Measurements from ENCODE around the gene RPP14. TPM values are rescaled to one million over a fixed set of nuclear protein-coding genes. Genes with fewer than 3 reads are reported as not detected.

The RPP14 gene
- total and polyA plus RNA-seq, 10 of the 15 experiments (the other 5 are each of a cell fraction or from before 2014, with no cell fraction given): 9.1 to 21.2 (median 12.7) TPM

- Histone ChIP-seq H3K4me2 (ENCODE audit: control insufficient read depth, insufficient read depth) (no peak overlapping the region), H3K9ac (ENCODE audit: control insufficient read depth, insufficient read depth, low read length) (no peak overlapping the region), H4K20me1 (ENCODE audit: control insufficient read depth, insufficient read depth) (no peaks in the 10 kb centered on the region), H3K4me1 (ENCODE audit: control insufficient read depth, insufficient read depth, low read length) (no peaks in the 10 kb centered on the region), H3K27me3 (replicated peaks in 1 of 2; ENCODE audit: control insufficient read depth in 2 of 2, insufficient read depth in 2 of 2, low read length in 1 of 2) (no peaks in the 10 kb centered on the region), H3K4me3 (no peak overlapping the region), H3K36me3 (ENCODE audit: control insufficient read depth in 2 of 2, insufficient read depth in 2 of 2, low read length in 1 of 2) (peaks cover 0 to 6% of the 10 kb centered on the region in 2 experiments; a peak in 2 of 4 replicates), H3K9me3 (replicated peaks; ENCODE audit: control insufficient read depth, insufficient read depth, low read length) (no peaks in the 10 kb centered on the region), H2AFZ (ENCODE audit: control insufficient read depth, low read depth, low read length) (no peak overlapping the region), H3K79me2 (ENCODE audit: control insufficient read depth, insufficient read depth, low read length) (no peaks in the 10 kb centered on the region), H3K27ac (ENCODE audit: control insufficient read depth, insufficient read depth) (no peak overlapping the region)
- in situ Hi-C loops (cut with MboI): no loop called here
- intact Hi-C loops (cut with micrococcal nuclease; ENCODE audit: unreplicated experiment): no loop called here
- ATAC-seq (no peak), DNase-seq (ENCODE audit: low read depth, low spot score) (no peak), FAIRE-seq (no peak)
- ChIA-PET POLR2A (no interaction called here), CTCF (interaction anchor here (1.2 kb wide), 1 partner anchor 32 kb away, joined by 5 read pairs; the partner anchor contains the start of genes HTD2 and RPP14), RAD21 (ENCODE audit: unreplicated experiment) (no interaction called here), SMC1A (ENCODE audit: uncharacterized antibody, unreplicated experiment) (no interaction called here)
- no TSS peak for BruUV-seq (replicated peaks)
- TF ChIP-seq, protein P1, sequence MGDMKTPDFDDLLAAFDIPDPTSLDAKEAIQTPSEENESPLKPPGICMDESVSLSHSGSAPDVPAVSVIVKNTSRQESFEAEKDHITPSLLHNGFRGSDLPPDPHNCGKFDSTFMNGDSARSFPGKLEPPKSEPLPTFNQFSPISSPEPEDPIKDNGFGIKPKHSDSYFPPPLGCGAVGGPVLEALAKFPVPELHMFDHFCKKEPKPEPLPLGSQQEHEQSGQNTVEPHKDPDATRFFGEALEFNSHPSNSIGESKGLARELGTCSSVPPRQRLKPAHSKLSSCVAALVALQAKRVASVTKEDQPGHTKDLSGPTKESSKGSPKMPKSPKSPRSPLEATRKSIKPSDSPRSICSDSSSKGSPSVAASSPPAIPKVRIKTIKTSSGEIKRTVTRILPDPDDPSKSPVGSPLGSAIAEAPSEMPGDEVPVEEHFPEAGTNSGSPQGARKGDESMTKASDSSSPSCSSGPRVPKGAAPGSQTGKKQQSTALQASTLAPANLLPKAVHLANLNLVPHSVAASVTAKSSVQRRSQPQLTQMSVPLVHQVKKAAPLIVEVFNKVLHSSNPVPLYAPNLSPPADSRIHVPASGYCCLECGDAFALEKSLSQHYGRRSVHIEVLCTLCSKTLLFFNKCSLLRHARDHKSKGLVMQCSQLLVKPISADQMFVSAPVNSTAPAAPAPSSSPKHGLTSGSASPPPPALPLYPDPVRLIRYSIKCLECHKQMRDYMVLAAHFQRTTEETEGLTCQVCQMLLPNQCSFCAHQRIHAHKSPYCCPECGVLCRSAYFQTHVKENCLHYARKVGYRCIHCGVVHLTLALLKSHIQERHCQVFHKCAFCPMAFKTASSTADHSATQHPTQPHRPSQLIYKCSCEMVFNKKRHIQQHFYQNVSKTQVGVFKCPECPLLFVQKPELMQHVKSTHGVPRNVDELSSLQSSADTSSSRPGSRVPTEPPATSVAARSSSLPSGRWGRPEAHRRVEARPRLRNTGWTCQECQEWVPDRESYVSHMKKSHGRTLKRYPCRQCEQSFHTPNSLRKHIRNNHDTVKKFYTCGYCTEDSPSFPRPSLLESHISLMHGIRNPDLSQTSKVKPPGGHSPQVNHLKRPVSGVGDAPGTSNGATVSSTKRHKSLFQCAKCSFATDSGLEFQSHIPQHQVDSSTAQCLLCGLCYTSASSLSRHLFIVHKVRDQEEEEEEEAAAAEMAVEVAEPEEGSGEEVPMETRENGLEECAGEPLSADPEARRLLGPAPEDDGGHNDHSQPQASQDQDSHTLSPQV (IDR thresholded peaks at IDR 0.05): no peak
- TF ChIP-seq, protein P2, sequence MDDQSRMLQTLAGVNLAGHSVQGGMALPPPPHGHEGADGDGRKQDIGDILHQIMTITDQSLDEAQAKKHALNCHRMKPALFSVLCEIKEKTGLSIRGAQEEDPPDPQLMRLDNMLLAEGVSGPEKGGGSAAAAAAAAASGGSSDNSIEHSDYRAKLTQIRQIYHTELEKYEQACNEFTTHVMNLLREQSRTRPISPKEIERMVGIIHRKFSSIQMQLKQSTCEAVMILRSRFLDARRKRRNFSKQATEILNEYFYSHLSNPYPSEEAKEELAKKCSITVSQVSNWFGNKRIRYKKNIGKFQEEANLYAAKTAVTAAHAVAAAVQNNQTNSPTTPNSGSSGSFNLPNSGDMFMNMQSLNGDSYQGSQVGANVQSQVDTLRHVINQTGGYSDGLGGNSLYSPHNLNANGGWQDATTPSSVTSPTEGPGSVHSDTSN (IDR thresholded peaks at IDR 0.05; ENCODE audit: insufficient replicate concordance, low read depth, low read length): no peak
- TF ChIP-seq SIN3A (IDR thresholded peaks at IDR 0.05; ENCODE audit: low read depth, low read length): no peak
- TF ChIP-seq, protein P3, sequence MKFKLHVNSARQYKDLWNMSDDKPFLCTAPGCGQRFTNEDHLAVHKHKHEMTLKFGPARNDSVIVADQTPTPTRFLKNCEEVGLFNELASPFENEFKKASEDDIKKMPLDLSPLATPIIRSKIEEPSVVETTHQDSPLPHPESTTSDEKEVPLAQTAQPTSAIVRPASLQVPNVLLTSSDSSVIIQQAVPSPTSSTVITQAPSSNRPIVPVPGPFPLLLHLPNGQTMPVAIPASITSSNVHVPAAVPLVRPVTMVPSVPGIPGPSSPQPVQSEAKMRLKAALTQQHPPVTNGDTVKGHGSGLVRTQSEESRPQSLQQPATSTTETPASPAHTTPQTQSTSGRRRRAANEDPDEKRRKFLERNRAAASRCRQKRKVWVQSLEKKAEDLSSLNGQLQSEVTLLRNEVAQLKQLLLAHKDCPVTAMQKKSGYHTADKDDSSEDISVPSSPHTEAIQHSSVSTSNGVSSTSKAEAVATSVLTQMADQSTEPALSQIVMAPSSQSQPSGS (IDR thresholded peaks at IDR 0.05; ENCODE audit: low read length): no peak
- no peak for TF ChIP-seq STAT1 (conservative IDR thresholded peaks at IDR 0.05)
- TF ChIP-seq NFIC (IDR thresholded peaks at IDR 0.05; ENCODE audit: low read depth, low read length): no peak
- no peak for TF ChIP-seq YY1 (IDR thresholded peaks at IDR 0.05; ENCODE audit: low read depth, low read length)
- no peak for TF ChIP-seq HDAC6 (IDR thresholded peaks at IDR 0.05; ENCODE audit: unreplicated experiment)
- TF ChIP-seq MEF2B (IDR thresholded peaks at IDR 0.05; ENCODE audit: partially characterized antibody, poor library complexity, severe bottlenecking): no peak
- no peak for TF ChIP-seq E2F4 (IDR thresholded peaks at IDR 0.05; ENCODE audit: low read depth, low read length)
- TF ChIP-seq ASH2L (IDR thresholded peaks at IDR 0.05; ENCODE audit: borderline replicate concordance, low read depth): no peak
- no peak for TF ChIP-seq HDGF (IDR thresholded peaks at IDR 0.05)
- no peak for TF ChIP-seq SMARCA5 (IDR thresholded peaks at IDR 0.05)
- WGBS (ENCODE audit: insufficient coverage, insufficient replicate concordance, low lambda C conversion rate, missing lambda C conversion rate): 64% methylated on average over 3 of the region's 3 CpGs
Observed at GRCh38 chr3:58274027-58274614, 31.9 kb upstream of the RPP14 start.

All from GM12878 (cell line).